ENCODE data around the gene TTC9. TPM values are rescaled to one million over a fixed set of nuclear protein-coding genes. Genes with fewer than 3 reads are reported as not detected.

The TTC9 gene
- total and polyA plus RNA-seq, 2 experiments from 2014 or later: 10.3 to 34.2 TPM

DNA sequence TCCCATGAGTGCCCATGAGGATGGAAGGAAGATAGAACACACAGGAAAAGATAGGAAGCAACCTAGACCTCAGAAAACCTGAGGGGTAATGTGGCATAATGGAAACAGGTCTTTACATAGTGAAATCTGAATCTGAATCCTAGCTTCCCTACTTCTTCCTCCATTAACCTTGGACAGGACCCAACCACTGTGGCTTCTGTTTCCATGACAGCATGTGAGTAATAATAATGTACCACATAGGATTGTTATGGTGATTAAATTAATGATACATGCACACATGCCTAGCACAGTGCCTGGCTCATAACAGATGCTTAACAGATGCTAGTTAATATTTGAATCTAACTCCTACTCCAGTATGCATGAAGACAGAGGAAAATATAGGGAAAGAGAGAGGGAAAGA, 11.2 kb downstream of the TTC9 start (continued):
- TF ChIP-seq ZNF462 (CRISPR knock-in tag; IDR thresholded peaks at IDR 0.05) (no peak), JUNB (IDR thresholded peaks at IDR 0.05; ENCODE audit: unreplicated experiment) (no peak), ETS1 (IDR thresholded peaks at IDR 0.05) (no peak), STAT1 (IDR thresholded peaks at IDR 0.05; ENCODE audit: unreplicated experiment) (no peak), ZNF331 (CRISPR knock-in tag; IDR thresholded peaks at IDR 0.05; ENCODE audit: low read depth) (no peak), CREB1 (CRISPR knock-in tag; IDR thresholded peaks at IDR 0.05; ENCODE audit: low read depth) (no peak), EZH2phosphoT487 (IDR thresholded peaks at IDR 0.05; ENCODE audit: unreplicated experiment) (no peak), NANOG (IDR thresholded peaks at IDR 0.05; ENCODE audit: borderline replicate concordance) (no peak), REST (IDR thresholded peaks at IDR 0.05; ENCODE audit: unreplicated experiment) (no peak), EZH2 (IDR thresholded peaks at IDR 0.05; ENCODE audit: low read depth, unreplicated experiment) (no peak), ZNF114 (CRISPR knock-in tag; IDR thresholded peaks at IDR 0.05) (no peak)
